ENCODE data around the gene UQCRC1. TPM values are rescaled to one million over a fixed set of nuclear protein-coding genes. Genes with fewer than 3 reads are reported as not detected.

The UQCRC1 gene
- total RNA-seq, 5 donors from 2014 or later (not counting 1 experiment from before 2014, with no cell fraction given), result 93.0 to 109 (median 98.4) TPM

DNA sequence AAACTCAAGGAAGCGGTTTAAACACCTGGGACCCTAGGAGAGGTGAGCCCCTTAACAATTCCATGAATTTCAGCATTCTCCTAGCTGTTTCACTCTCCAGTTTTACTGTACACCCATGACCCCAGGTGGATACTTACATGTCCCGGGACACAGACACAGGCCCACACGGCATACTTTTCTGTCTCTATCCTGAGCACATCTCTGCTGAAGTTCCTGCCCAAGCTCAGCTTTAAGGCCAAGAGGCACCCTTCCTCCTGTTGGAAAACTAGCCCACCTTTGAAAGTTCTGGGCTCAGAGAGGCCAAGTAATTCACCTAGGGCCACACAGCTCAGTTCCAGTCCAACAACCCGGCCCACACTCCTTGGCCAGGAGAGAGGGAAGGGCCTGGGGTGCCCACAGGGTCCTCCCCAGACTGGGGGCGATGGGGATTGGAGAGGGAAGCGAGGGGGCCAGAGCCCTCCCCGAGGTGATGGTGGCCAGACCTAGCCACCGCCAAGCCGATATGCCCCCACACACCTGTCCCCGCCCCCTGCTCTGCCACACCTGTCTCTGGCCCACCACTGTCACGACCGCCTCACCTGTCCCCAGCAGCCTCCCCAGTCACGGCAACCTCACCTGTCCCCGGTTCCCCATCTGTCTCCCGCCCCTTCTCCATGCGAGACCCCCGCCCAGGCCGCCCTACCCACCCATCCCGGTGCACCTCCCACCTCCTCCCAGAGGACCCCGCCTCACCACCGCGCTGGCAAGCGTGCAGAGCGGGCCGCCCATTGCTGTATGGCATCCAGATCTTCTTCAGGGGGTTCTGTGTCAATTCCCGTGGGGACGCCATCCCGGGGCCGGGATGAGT, 53.3 kb downstream of the UQCRC1 start:
- Histone ChIP-seq H3K36me3 (ENCODE audit: control insufficient read depth in 2 of 2, extremely low read depth in 1 of 2, insufficient read depth in 1 of 2, low read length in 1 of 2) (no peaks in the 10 kb centered on the region), H3K9me3 (no peaks in the 10 kb centered on the region), H3K27me3 (replicated peaks in 1 of 2; ENCODE audit: control insufficient read depth in 2 of 2, extremely low read depth in 1 of 2, insufficient read depth in 2 of 2, low read length in 1 of 2) (peaks cover 0 to 9% of the 10 kb centered on the region in 2 experiments), H3K27ac (ENCODE audit: low read length) (no peak overlapping the region), H3K4me3 (ENCODE audit: control insufficient read depth in 1 of 2, extremely low read depth in 1 of 2, low read length in 1 of 2) (peak overlapping the region; percentile 39 to 65), H3K4me1 (ENCODE audit: control insufficient read depth in 1 of 2, extremely low read depth in 1 of 2, insufficient read depth in 2 of 2, low read length in 2 of 2) (peaks cover 0 to 31% of the 10 kb centered on the region in 2 experiments)
- Mint-ChIP-seq H3K4me1 (peaks cover 18 to 24% (median 21%) of the 10 kb centered on the region in 3 donors), H3K27ac (peak overlapping the region; percentile 79 to 86), H3K36me3 (no peaks in the 10 kb centered on the region), H3K4me3 (peak overlapping the region; percentile 76 to 85 (median 82)), H3K9me3 (no peaks in the 10 kb centered on the region), H3K27me3 (no peaks in the 10 kb centered on the region)
- ChIA-PET POLR2A (interaction anchor here (0.5 to 0.8 kb wide), 4 partner anchors 49 to 1982 kb away, joined by 3 to 6 read pairs (median 3); partner anchors contain the start of gene CCDC51 (in 1 of the 2)), CTCF (interaction anchor here (0.6 to 3.2 kb wide), 11 partner anchors 7 to 1663 kb away, joined by 3 to 25 read pairs (median 4); partner anchors contain the start of genes CCDC51 (in 1 of the 2), TMA7 (in 1 of the 2) and WDR6 (in 1 of the 2))
- WGBS (ENCODE audit: insufficient coverage), result 32% methylated on average over 22 of the region's 29 CpGs
- peak in 10 of 35 experiments; percentile 6 to 22 (median 12) for DNase-seq
- ATAC-seq (replicated peaks in 1 of 4), result no peak

DNA sequence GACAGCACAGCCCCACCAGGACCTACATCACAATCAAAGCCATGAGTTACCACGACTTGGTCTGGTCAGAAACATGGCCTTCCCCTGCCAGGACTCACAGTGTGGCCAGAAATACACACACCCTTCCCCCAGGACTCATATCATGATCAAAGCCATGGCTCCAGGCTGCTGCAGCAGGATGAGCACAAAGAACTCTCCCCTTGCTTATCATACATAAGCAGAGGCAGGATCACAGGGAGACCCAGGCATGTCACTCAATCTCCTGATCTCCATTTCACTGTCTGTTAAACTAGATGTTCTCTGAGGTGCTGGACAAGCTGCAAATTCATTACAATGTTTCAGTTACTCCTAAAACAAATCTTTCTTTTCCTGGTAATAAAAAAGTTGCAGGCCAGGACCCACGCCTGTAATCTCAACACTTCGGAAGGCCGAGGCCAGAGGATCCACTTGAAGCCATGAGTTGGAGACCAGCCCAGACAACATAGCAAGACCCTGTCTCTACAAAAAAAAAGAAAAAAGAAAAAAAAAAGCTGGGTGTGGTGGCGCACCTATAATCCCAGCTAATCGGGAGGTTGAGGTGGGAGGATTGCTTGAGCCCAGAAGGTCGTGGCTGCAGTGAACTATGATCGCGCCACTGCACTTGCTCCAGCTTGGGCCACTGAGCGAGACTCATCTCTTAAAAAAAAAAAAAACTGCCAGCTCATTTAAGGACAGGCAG, 54.1 kb downstream of the UQCRC1 start:
- H3K27ac Mint-ChIP-seq, result no peak overlapping the region
- POLR2A ChIA-PET, result interaction anchor here (0.5 to 0.7 kb wide), 3 partner anchors 206 to 1981 kb away, joined by 3 read pairs; no protein-coding TSS in a partner anchor
- H3K4me3 Mint-ChIP-seq, result peak overlapping the region; percentile 76 to 85 (median 82)
- H3K27me3 ChIP-seq (replicated peaks in 1 of 2; ENCODE audit: control insufficient read depth in 2 of 2, extremely low read depth in 1 of 2, insufficient read depth in 2 of 2, low read length in 1 of 2), result peaks cover 0 to 4% of the 10 kb centered on the region in 2 experiments
- no peak overlapping the region for H3K4me3 ChIP-seq (ENCODE audit: control insufficient read depth in 1 of 2, extremely low read depth in 1 of 2, low read length in 1 of 2)
- ATAC-seq (replicated peaks in 1 of 4) (no peak), DNase-seq (no peak)
- 88% methylated on average over 4 of the region's 10 CpGs for WGBS (ENCODE audit: insufficient coverage)
- H3K4me1 ChIP-seq (ENCODE audit: control insufficient read depth in 1 of 2, extremely low read depth in 1 of 2, insufficient read depth in 2 of 2, low read length in 2 of 2), result peaks cover 0 to 26% of the 10 kb centered on the region in 2 experiments
- no peaks in the 10 kb centered on the region for H3K27me3 Mint-ChIP-seq
- H3K4me1 Mint-ChIP-seq, result peaks cover 18 to 24% (median 21%) of the 10 kb centered on the region in 3 donors
- H3K36me3 ChIP-seq (ENCODE audit: control insufficient read depth in 2 of 2, extremely low read depth in 1 of 2, insufficient read depth in 1 of 2, low read length in 1 of 2), result no peaks in the 10 kb centered on the region
- H3K27ac ChIP-seq (ENCODE audit: low read length), result no peak overlapping the region
- H3K9me3 Mint-ChIP-seq, result no peaks in the 10 kb centered on the region
- no peaks in the 10 kb centered on the region for H3K9me3 ChIP-seq
- no peaks in the 10 kb centered on the region for H3K36me3 Mint-ChIP-seq
- CTCF ChIA-PET, result interaction anchor here (0.7 to 2.0 kb wide), 3 partner anchors 10 to 155 kb away, joined by 3 to 13 read pairs (median 6); no protein-coding TSS in a partner anchor

DNA sequence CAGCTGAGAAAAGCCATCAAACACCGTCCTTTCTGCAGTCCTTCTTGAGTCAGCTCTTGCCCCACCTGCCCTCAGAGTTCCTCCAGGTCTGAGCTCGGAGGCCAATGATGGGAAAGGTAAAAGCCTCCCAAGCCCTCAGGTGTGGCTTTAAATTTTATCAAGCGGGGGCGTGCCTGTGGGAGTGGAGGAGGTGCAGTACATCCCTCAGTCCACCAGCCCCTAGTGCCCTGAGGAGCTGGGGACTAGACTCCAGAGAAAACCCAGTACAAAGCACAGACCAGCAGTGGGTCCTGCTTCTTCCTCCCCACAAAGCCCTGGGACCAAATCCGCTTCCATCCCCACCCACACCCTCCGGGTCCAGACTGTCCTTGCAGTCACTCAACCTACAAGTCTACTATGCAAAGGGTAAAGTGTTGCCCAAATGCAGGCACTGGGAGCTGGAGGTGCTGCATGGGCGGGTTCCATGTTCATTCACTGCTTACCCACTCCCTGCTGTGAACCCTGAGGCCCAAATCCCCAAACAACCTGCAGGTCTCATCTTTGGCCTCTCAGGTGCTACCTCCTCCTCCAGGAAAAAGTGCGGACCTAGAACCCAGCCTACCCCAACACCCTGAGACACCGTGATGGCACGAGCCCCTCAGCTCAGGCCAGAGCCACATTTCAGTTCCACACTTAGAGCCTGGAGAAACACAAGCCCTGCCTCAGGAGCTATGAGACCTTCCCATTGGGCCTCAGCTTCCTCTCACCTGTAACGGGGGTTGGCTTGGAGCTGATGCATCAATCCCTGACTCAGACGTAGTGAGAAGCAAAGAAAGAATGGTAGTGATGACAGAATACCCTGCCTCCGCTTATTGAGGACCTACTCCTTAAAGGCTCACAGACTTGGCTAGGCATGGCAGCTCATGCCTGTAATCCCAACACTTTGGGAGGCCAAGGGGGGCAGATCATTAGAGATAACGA, 55.3 kb downstream of the UQCRC1 start:
- POLR2A ChIA-PET, result no interaction called here
- Histone ChIP-seq H3K4me1 (ENCODE audit: control insufficient read depth in 1 of 2, extremely low read depth in 1 of 2, insufficient read depth in 2 of 2, low read length in 2 of 2) (peaks cover 0 to 26% of the 10 kb centered on the region in 2 experiments), H3K4me3 (ENCODE audit: control insufficient read depth in 1 of 2, extremely low read depth in 1 of 2, low read length in 1 of 2) (no peak overlapping the region), H3K36me3 (ENCODE audit: control insufficient read depth in 2 of 2, extremely low read depth in 1 of 2, insufficient read depth in 1 of 2, low read length in 1 of 2) (no peaks in the 10 kb centered on the region), H3K27ac (ENCODE audit: low read length) (no peak overlapping the region), H3K27me3 (replicated peaks in 1 of 2; ENCODE audit: control insufficient read depth in 2 of 2, extremely low read depth in 1 of 2, insufficient read depth in 2 of 2, low read length in 1 of 2) (no peaks in the 10 kb centered on the region), H3K9me3 (no peaks in the 10 kb centered on the region)
- Mint-ChIP-seq H3K27ac (no peak overlapping the region), H3K4me3 (no peak overlapping the region), H3K27me3 (no peaks in the 10 kb centered on the region), H3K9me3 (no peaks in the 10 kb centered on the region), H3K36me3 (no peaks in the 10 kb centered on the region), H3K4me1 (peaks cover 18 to 24% (median 21%) of the 10 kb centered on the region in 3 donors)
- CTCF ChIA-PET, result interaction anchor here (1.0 to 2.0 kb wide), 2 partner anchors 81 to 118 kb away, joined by 3 to 6 read pairs; no protein-coding TSS in a partner anchor
- DNase-seq (no peak), ATAC-seq (replicated peaks in 1 of 4) (no peak)
- 89% methylated on average over 9 of the region's 14 CpGs for WGBS (ENCODE audit: insufficient coverage)

DNA sequence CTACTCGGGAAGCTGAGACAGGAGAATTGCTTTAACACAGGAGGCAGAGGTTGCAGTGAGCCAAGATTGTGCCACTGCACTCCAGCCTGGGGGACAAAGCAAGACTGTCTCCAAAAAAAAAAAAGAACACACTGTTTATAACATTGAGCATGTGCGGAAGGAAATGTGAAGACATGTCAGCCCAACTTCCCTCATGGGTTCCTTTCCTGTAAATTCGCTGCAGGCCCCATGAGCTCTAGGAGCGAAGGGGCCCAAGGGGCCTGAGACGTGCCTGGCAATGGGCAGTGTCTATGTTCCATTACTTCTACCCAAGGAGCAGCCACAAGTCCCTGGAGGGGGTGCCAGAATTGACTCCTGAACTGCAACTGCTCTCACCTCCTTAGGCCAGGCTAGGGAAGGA, 56.1 kb downstream of the UQCRC1 start:
- Mint-ChIP-seq H3K36me3 (no peaks in the 10 kb centered on the region), H3K27me3 (no peaks in the 10 kb centered on the region), H3K27ac (no peak overlapping the region), H3K4me3 (no peak overlapping the region), H3K4me1 (peaks cover 20 to 21% (median 21%) of the 10 kb centered on the region in 3 donors), H3K9me3 (no peaks in the 10 kb centered on the region)
- Histone ChIP-seq H3K27ac (ENCODE audit: low read length) (no peak overlapping the region), H3K9me3 (no peaks in the 10 kb centered on the region), H3K4me3 (ENCODE audit: control insufficient read depth in 1 of 2, extremely low read depth in 1 of 2, low read length in 1 of 2) (no peak overlapping the region), H3K36me3 (ENCODE audit: control insufficient read depth in 2 of 2, extremely low read depth in 1 of 2, insufficient read depth in 1 of 2, low read length in 1 of 2) (no peaks in the 10 kb centered on the region), H3K27me3 (replicated peaks in 1 of 2; ENCODE audit: control insufficient read depth in 2 of 2, extremely low read depth in 1 of 2, insufficient read depth in 2 of 2, low read length in 1 of 2) (no peaks in the 10 kb centered on the region), H3K4me1 (ENCODE audit: control insufficient read depth in 1 of 2, extremely low read depth in 1 of 2, insufficient read depth in 2 of 2, low read length in 2 of 2) (peaks cover 0 to 29% of the 10 kb centered on the region in 2 experiments)
- 80% methylated on average over 2 of the region's 5 CpGs for WGBS (ENCODE audit: insufficient coverage)
- POLR2A ChIA-PET, result no interaction called here
- CTCF ChIA-PET, result interaction anchor here (0.6 to 2.0 kb wide), 3 partner anchors 57 to 117 kb away, joined by 3 to 6 read pairs (median 3); no protein-coding TSS in a partner anchor
- ATAC-seq (replicated peaks in 1 of 4), result no peak
- DNase-seq, result no peak

DNA sequence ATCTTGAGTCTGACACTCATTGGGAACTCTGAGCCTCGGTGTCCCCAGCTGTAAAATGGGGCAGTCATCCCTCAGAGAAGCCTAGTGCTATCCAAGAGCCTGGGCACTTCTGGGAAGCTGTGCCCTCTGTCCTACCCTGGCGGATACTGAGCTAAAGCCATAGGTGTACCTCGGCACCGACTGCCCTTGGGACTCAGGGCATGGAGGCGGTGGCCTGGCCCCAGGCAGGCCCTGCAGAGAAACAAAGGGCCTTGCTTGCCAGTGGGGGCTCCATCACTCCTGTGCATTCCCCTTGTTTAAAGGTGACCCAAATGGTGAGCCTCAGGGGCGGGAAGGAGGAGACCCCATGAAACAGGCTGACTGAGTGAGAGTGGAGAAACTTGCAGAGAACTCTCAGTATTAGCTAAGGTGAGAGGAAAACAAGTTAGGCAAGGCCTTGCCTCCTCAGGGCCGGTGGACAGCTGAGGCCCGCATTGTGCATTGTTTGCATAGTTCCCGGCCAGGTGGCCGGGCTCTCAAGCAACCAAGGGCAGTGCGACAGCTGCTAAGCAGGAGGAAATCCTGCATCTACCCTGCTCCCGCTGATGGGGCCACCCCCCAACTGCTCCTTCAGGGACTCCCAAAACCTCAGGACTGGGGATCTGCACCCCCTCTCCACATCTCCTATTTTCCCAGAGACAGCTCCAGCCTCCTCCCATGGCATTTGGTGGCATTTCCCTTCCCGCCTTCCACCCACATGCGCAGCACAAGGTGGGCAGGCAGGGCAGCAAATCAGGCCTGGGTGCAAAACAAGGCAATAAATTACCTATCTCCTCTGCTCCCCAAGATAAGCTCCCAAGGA, 57.1 kb downstream of the UQCRC1 start:
- no peak overlapping the region for H3K4me3 Mint-ChIP-seq
- H3K27me3 ChIP-seq (replicated peaks in 1 of 2; ENCODE audit: control insufficient read depth in 2 of 2, extremely low read depth in 1 of 2, insufficient read depth in 2 of 2, low read length in 1 of 2), result no peaks in the 10 kb centered on the region
- no peak overlapping the region for H3K27ac ChIP-seq (ENCODE audit: low read length)
- no peaks in the 10 kb centered on the region for H3K9me3 ChIP-seq
- no peak for ATAC-seq (replicated peaks in 1 of 4)
- POLR2A ChIA-PET, result no interaction called here
- no peaks in the 10 kb centered on the region for H3K27me3 Mint-ChIP-seq
- no peak overlapping the region for H3K27ac Mint-ChIP-seq
- CTCF ChIA-PET, result interaction anchor here in 1 of 2 donors (0.9 to 1.0 kb wide), 3 partner anchors 75 to 151 kb away, joined by 3 read pairs; no protein-coding TSS in a partner anchor
- H3K36me3 Mint-ChIP-seq, result no peaks in the 10 kb centered on the region
- 88% methylated on average over 14 of the region's 14 CpGs for WGBS (ENCODE audit: insufficient coverage)
- no peak overlapping the region for H3K4me3 ChIP-seq (ENCODE audit: control insufficient read depth in 1 of 2, extremely low read depth in 1 of 2, low read length in 1 of 2)
- H3K4me1 ChIP-seq (ENCODE audit: control insufficient read depth in 1 of 2, extremely low read depth in 1 of 2, insufficient read depth in 2 of 2, low read length in 2 of 2), result peaks cover 0 to 19% of the 10 kb centered on the region in 2 experiments
- no peaks in the 10 kb centered on the region for H3K36me3 ChIP-seq (ENCODE audit: control insufficient read depth in 2 of 2, extremely low read depth in 1 of 2, insufficient read depth in 1 of 2, low read length in 1 of 2)
- no peak for DNase-seq
- no peaks in the 10 kb centered on the region for H3K9me3 Mint-ChIP-seq
- H3K4me1 Mint-ChIP-seq, result peaks cover 14 to 18% (median 15%) of the 10 kb centered on the region in 3 donors

All from T-cell (primary cell).